Lower leg skin (tissue), 4 donors: ENCODE results near the gene STK4. TPM values are rescaled to one million over a fixed set of nuclear protein-coding genes. Genes with fewer than 3 reads are reported as not detected.

Source experiments
- DNase-seq, 2 donors: peaks; one replicate each; pipeline ENCODE4 v3.0.0-alpha.2; 2019; ENCODE audit warnings: low spot score in 2 of 2
- H3K4me3 ChIP-seq: fragments of 200-600 bp; sonication (generic); 2 replicates; pipeline ENCODE4 v1.5.1; 2017; ENCODE audit warnings: mild to moderate bottlenecking, low read depth; ENCODE audit not compliant: poor library complexity, severe bottlenecking
- POLR2A ChIP-seq, 2 donors: fragments of 450-650 bp; IDR thresholded peaks; one replicate each; pipeline ENCODE4 v1.6.1; 2016 to 2017; ENCODE audit warnings: antibody characterized with exemption in 2 of 2, mild to moderate bottlenecking in 1 of 2, moderate library complexity in 1 of 2
- WGBS, 2 donors: methylation state at CpG; one replicate each; pipeline ENCODE4 v1.1.5; 2018; 5-methylcytosine and 5-hydroxymethylcytosine counted together
- intact Hi-C: fragments of 100-400 bp; cut with DNase I; formaldehyde crosslinking; loops from one replicate; pipeline ENCODE4 v1.15.0; 2023; ENCODE audit warnings: low total_unique reads
- total RNA-seq, 4 donors: library from RNA; depleted of rRNA; stranded (reverse); fragments of >200 nt; gene quantifications; one replicate each; pipeline ENCODE4 v1.1.0, GENCODE V29; 2016
- TF ChIP-seq, protein P1 (sequence below), 3 donors: fragments of 450-650 bp; IDR thresholded peaks; one replicate each; pipeline ENCODE4 v1.5.1; 2016; ENCODE audit warnings: antibody characterized with exemption in 3 of 3, mild to moderate bottlenecking in 3 of 3, moderate library complexity in 2 of 3

STK4 gene
- total RNA-seq, 4 donors from 2014 or later = 27.0 to 37.4 (median 28.2) TPM

DNA sequence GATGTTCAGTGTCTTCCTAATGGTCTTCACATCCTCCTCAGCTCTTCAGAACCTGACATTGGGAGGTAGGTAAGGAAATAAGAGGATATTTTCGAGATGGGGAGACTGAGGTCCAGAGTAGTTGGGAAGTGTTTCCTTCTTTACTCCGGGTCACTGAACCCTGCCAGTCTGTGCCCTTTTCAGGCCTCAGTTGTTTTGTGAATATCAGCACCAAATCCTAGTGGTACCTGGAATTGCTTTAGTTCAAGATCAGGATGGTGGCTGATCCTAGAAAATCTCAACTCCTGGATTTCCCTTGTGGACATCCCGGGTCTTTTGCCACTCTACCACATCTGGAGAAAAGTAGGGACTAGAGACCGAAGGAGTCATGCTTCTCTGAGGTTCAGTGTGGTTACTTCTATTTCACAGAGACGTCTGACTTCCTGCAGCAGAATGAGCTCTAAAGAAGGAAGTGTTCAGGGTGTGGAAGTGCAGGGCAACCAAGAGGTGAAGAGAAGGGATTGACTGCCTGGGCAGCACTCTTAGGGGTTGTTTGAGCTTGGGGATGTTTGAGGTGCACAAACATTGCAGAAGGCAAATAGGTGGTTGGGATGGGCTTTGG is 995 bp downstream of the STK4 start:
- H3K4me3 ChIP-seq = peak overlapping the region; percentile 77
- DNase-seq = no peak
- intact Hi-C loops = no loop called here
- 34 to 42% methylated on average over 5 of the region's 5 CpGs for WGBS, 2 donors
- TF ChIP-seq POLR2A (IDR thresholded peaks at IDR 0.05) = no peak
- TF ChIP-seq, protein P1, sequence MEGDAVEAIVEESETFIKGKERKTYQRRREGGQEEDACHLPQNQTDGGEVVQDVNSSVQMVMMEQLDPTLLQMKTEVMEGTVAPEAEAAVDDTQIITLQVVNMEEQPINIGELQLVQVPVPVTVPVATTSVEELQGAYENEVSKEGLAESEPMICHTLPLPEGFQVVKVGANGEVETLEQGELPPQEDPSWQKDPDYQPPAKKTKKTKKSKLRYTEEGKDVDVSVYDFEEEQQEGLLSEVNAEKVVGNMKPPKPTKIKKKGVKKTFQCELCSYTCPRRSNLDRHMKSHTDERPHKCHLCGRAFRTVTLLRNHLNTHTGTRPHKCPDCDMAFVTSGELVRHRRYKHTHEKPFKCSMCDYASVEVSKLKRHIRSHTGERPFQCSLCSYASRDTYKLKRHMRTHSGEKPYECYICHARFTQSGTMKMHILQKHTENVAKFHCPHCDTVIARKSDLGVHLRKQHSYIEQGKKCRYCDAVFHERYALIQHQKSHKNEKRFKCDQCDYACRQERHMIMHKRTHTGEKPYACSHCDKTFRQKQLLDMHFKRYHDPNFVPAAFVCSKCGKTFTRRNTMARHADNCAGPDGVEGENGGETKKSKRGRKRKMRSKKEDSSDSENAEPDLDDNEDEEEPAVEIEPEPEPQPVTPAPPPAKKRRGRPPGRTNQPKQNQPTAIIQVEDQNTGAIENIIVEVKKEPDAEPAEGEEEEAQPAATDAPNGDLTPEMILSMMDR (IDR thresholded peaks at IDR 0.05) = no peak

DNA sequence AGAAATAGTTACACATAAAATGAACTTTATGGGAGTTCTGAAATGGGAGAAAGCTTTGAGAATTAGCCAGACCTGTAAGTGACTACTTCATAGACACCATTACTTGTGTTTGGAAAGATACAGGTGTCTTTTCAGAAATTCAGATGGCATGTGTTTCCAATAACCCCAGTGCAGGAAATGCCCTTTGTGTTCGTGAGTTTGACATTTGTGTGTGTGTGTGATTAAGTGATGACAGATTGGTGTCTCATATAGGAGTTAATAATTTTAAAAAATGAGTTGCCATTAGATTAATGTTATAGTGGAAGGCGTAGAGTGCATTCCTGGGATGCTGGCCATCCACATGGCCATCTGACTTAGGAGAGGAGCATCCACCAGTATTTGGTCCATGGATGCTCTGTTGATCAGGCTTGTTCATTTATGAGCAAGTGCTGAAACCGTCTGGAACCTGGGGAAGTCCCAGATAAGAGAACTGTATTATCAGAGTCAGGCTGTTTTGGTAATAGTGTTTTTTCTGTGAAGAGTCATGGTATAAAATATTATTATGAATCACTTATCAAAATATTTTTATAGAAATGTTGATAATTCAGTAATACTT is 3.1 kb downstream of the STK4 start:
- no peak for TF ChIP-seq POLR2A (IDR thresholded peaks at IDR 0.05)
- TF ChIP-seq, protein P1 (IDR thresholded peaks at IDR 0.05) = no peak
- DNase-seq = no peak
- intact Hi-C loops = no loop called here
- H3K4me3 ChIP-seq = no peak overlapping the region
- 50 to 55% methylated on average over 3 of the region's 3 CpGs for WGBS, 2 donors

DNA sequence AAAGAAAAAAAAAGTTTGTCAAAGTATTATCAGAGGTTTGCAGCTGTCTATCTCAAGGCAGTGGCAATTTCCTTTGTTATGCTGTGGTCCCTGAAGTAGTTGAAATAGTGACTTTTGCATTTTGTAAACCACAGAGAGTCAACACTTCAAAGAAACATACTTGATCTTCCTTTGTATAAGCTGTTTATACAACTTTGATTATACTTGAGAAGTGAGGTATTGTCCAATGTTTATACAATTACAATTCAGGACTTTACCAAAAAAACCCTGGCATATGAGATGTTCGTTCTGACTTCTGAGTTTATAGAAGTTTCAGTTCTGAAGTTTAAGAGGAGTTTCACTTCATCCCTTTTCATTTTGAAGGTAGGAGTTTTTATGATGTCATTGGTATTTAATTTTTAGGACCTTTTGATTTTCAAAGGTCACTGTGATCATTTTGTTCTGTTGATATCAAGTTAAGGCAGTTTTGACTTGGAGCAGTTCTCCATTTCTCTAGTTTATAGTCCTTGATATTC is 4.0 kb downstream of the STK4 start:
- intact Hi-C loops = no loop called here
- no peak overlapping the region for H3K4me3 ChIP-seq
- DNase-seq = no peak
- TF ChIP-seq, protein P1 (IDR thresholded peaks at IDR 0.05) = no peak
- TF ChIP-seq POLR2A (IDR thresholded peaks at IDR 0.05) = no peak
- WGBS, 2 donors = 45 to 68% methylated on average over 1 of the region's 1 CpG

DNA sequence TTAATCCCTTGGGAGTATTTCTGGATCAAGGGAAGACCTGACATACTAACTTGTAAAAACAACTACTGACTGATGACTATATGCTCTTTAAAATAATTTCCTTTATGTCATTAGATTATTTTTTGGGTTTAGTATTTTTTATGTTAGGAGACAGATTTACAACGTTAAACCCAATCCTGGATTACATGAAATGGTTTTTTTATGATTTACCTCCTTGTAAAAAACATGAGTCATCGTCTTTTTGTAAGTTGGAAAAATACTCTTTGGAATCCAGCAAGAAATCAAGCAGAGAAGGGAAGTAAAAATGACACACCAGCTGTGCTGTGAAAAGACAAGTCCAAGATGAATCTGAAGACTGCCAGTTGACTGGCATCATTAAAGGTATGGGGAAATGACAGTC is 6.7 kb downstream of the STK4 start:
- WGBS, 2 donors = 48 to 60% methylated on average over 2 of the region's 2 CpGs
- H3K4me3 ChIP-seq = no peak overlapping the region
- TF ChIP-seq, protein P1 (IDR thresholded peaks at IDR 0.05) = no peak
- no peak for TF ChIP-seq POLR2A (IDR thresholded peaks at IDR 0.05)
- intact Hi-C loops = no loop called here
- DNase-seq = no peak

DNA sequence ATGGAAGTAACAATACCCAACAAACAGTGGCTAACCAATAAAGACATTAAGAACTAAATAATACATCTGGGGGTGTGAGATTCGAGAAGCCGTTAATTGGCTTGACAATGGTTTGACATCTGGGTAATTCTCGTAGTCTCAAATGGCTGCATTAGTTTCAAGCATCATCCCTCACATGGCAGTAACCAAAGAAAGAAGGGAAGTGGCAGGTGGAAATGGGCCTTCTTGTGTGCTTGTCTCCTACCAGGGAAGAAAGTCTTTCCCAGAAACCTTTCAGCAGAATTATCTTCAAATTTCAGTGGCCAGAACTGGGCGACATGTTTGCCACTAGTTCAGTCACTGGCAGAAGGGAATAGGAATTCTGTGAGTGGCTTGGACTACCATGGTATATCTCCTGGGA is 10.4 kb downstream of the STK4 start:
- intact Hi-C loops = no loop called here
- TF ChIP-seq, protein P1 (IDR thresholded peaks at IDR 0.05) = no peak
- no peak for TF ChIP-seq POLR2A (IDR thresholded peaks at IDR 0.05)
- DNase-seq = no peak
- no peak overlapping the region for H3K4me3 ChIP-seq
- 84 to 97% methylated on average over 4 of the region's 4 CpGs for WGBS, 2 donors
